H1 (cell line): Measurements from ENCODE around the gene DYRK2. TPM values are rescaled to one million over a fixed set of nuclear protein-coding genes. Genes with fewer than 3 reads are reported as not detected.

Source experiments
- CTCF ChIA-PET: fragments of 300-600 bp; sonication (Branson Sonifier 250); formaldehyde crosslinking; loops from one replicate; lab custom pipeline; 2021; ENCODE audit not compliant: partially characterized antibody; lab: Charles Lee
- POLR2A ChIA-PET: fragments of 300-600 bp; sonication (Branson Sonifier 250); formaldehyde crosslinking; loops from one replicate; lab custom pipeline; 2021; ENCODE audit warnings: inconsistent platforms; ENCODE audit not compliant: partially characterized antibody; lab: Charles Lee
- DNase-seq, 2 experiments: peaks; one replicate each; pipeline versions ENCODE4 v3.0.0 to v3.0.0-alpha.2; 2010 to 2022; ENCODE audit warnings: low spot score in 2 of 2, low read depth in 1 of 2, mixed read lengths in 1 of 2
- FAIRE-seq: peaks from 2 replicates; lab custom pipeline; 2011; peaks lifted over from hg19 to GRCh38; lab: Jason Lieb, UNC
- H2AFZ ChIP-seq: 2 replicates; pipeline ENCODE4 v1.8.1; 2012; ENCODE audit warnings: low read length, inconsistent platforms
- H2AK5ac ChIP-seq: 2 replicates; pipeline ENCODE4 v1.6.1; 2013; ENCODE audit warnings: low read depth, low read length
- H2BK120ac ChIP-seq: replicated peaks from 2 replicates; pipeline ENCODE3; 2013; ENCODE audit warnings: low read depth, low read length, inconsistent platforms
- H2BK12ac ChIP-seq: 2 replicates; pipeline ENCODE4 v1.6.1; 2013; ENCODE audit warnings: low read depth, low read length
- H2BK15ac ChIP-seq: 2 replicates; pipeline ENCODE4 v1.6.1; 2013; ENCODE audit warnings: low read length
- H2BK20ac ChIP-seq: 2 replicates; pipeline ENCODE4 v1.6.1; 2013; ENCODE audit warnings: low read length
- H2BK5ac ChIP-seq: 2 replicates; pipeline ENCODE4 v1.6.1; 2013; ENCODE audit warnings: low read depth, low read length
- H3K14ac ChIP-seq: 2 replicates; pipeline ENCODE4 v1.6.1; 2013; ENCODE audit warnings: inconsistent platforms; ENCODE audit not compliant: insufficient read length
- H3K18ac ChIP-seq: 2 replicates; pipeline ENCODE4 v1.6.1; 2013; ENCODE audit warnings: low read length; ENCODE audit errors: extremely low read depth
- H3K23ac ChIP-seq: 2 replicates; pipeline ENCODE4 v1.6.1; 2013; ENCODE audit warnings: inconsistent platforms; ENCODE audit not compliant: insufficient read length
- H3K23me2 ChIP-seq: 2 replicates; pipeline ENCODE4 v1.6.1; 2013; ENCODE audit warnings: low read depth, low read length
- H3K27ac ChIP-seq: 2 replicates; pipeline ENCODE4 v1.6.1; 2011; ENCODE audit warnings: low read depth, low read length, inconsistent platforms
- H3K27me3 ChIP-seq, 4 experiments: replicated peaks in 1 of 4; 1 replicate in 1 of 4; 2 replicates in 3 of 4; pipeline versions ENCODE4 v1.6.1 to v1.8.1; 2011 to 2013; ENCODE audit warnings: low read length in 3 of 4, mild to moderate bottlenecking in 3 of 4, inconsistent platforms in 2 of 4, mixed read lengths in 2 of 4, moderate library complexity in 1 of 4; ENCODE audit not compliant: control insufficient read depth in 3 of 4, insufficient read depth in 3 of 4; ENCODE audit errors: extremely low read depth in 1 of 4
- H3K36me3 ChIP-seq, 4 experiments: 2 replicates each; pipeline versions ENCODE4 v1.6.1 to v1.8.1; 2011 to 2013; ENCODE audit warnings: mild to moderate bottlenecking in 4 of 4, low read length in 3 of 4, moderate library complexity in 2 of 4, control low read depth in 1 of 4, inconsistent platforms in 1 of 4; ENCODE audit not compliant: insufficient read depth in 4 of 4, control insufficient read depth in 2 of 4
- H3K4ac ChIP-seq: replicated peaks from 2 replicates; pipeline ENCODE3; 2013; ENCODE audit warnings: low read length, low read depth, mixed read lengths, inconsistent platforms; ENCODE audit not compliant: insufficient read length
- H3K4me1 ChIP-seq, 4 experiments: replicated peaks in 1 of 4; 1 replicate in 1 of 4; 2 replicates in 3 of 4; pipeline versions ENCODE4 v1.6.1 to v1.8.1; 2011 to 2013; ENCODE audit warnings: low read length in 3 of 4, inconsistent platforms in 2 of 4, mixed read lengths in 1 of 4; ENCODE audit not compliant: insufficient read depth in 4 of 4, control insufficient read depth in 3 of 4
- H3K4me2 ChIP-seq, 2 experiments: 2 replicates each; pipeline versions ENCODE4 v1.6.1 to v1.8.1; 2011 to 2013; ENCODE audit warnings: low read depth in 2 of 2, low read length in 2 of 2, control low read depth in 1 of 2, inconsistent platforms in 1 of 2, mild to moderate bottlenecking in 1 of 2; ENCODE audit not compliant: insufficient read depth in 1 of 2
- H3K4me3 ChIP-seq, 4 experiments: fragments of 200-600, 300-600 bp in 1 of 4; sonication (generic), shearing (Covaris generic), sonication (Bioruptor Twin) in 1 of 4; 2 replicates each; pipeline versions ENCODE4 v1.5.1 to v1.8.1; 2011 to 2016; ENCODE audit warnings: low read length in 4 of 4, low read depth in 3 of 4, control low read depth in 2 of 4, inconsistent platforms in 2 of 4, mild to moderate bottlenecking in 2 of 4, mixed read lengths in 1 of 4, moderate library complexity in 1 of 4; ENCODE audit not compliant: insufficient read depth in 2 of 4; ENCODE audit errors: extremely low read depth in 1 of 4
- H3K56ac ChIP-seq: replicated peaks from 2 replicates; pipeline ENCODE3; 2013; ENCODE audit warnings: low read depth, mild to moderate bottlenecking, mixed read lengths, low read length, inconsistent platforms; ENCODE audit not compliant: insufficient read length
- H3K79me1 ChIP-seq: 2 replicates; pipeline ENCODE4 v1.6.1; 2013; ENCODE audit warnings: low read depth, low read length, control low read depth
- H3K79me2 ChIP-seq, 2 experiments: 2 replicates each; pipeline versions ENCODE4 v1.6.1 to v1.8.1; 2012 to 2013; ENCODE audit warnings: low read length in 2 of 2, mild to moderate bottlenecking in 2 of 2, inconsistent platforms in 1 of 2; ENCODE audit not compliant: insufficient read depth in 2 of 2, control insufficient read depth in 1 of 2
- H3K9ac ChIP-seq, 4 experiments: replicated peaks in 1 of 4; 1 replicate in 1 of 4; 2 replicates in 3 of 4; pipeline versions ENCODE4 v1.6.1 to v1.8.1; 2011 to 2013; ENCODE audit warnings: low read depth in 3 of 4, low read length in 3 of 4, control low read depth in 2 of 4, mild to moderate bottlenecking in 2 of 4, moderate library complexity in 2 of 4, inconsistent platforms in 1 of 4; ENCODE audit errors: extremely low read depth in 1 of 4
- H3K9me3 ChIP-seq, 2 experiments: 2 replicates each; pipeline versions ENCODE4 v1.6.1 to v1.8.1; 2012 to 2013; ENCODE audit warnings: mild to moderate bottlenecking in 2 of 2, moderate library complexity in 2 of 2, control low read depth in 1 of 2, inconsistent platforms in 1 of 2, low read depth in 1 of 2, low read length in 1 of 2, mixed read lengths in 1 of 2; ENCODE audit not compliant: insufficient read depth in 2 of 2
- H4K20me1 ChIP-seq, 2 experiments: replicated peaks in 1 of 2; 2 replicates each; pipeline versions ENCODE3 to v1.8.1; 2011 to 2013; ENCODE audit warnings: inconsistent platforms in 2 of 2, low read length in 2 of 2, mild to moderate bottlenecking in 1 of 2; ENCODE audit not compliant: insufficient read depth in 2 of 2, control insufficient read depth in 1 of 2
- H4K5ac ChIP-seq: 2 replicates; pipeline ENCODE4 v1.6.1; 2013; ENCODE audit warnings: low read length, low read depth, mixed read lengths, inconsistent platforms; ENCODE audit not compliant: insufficient read length
- H4K8ac ChIP-seq: 2 replicates; pipeline ENCODE4 v1.8.0; 2013; ENCODE audit warnings: mild to moderate bottlenecking, moderate library complexity, low read length, inconsistent platforms; ENCODE audit not compliant: insufficient read depth; ENCODE audit errors: extremely low read depth
- H4K91ac ChIP-seq: replicated peaks from 2 replicates; pipeline ENCODE3; 2013; ENCODE audit warnings: low read length, mixed read lengths, inconsistent platforms; ENCODE audit not compliant: insufficient read length
- HDAC6 ChIP-seq: IDR thresholded peaks from one replicate; pipeline ENCODE4 v1.7.1; 2012; ENCODE audit warnings: low read depth, mild to moderate bottlenecking, inconsistent platforms, low read length, moderate library complexity
- POLR2AphosphoS5 ChIP-seq: IDR thresholded peaks from 2 replicates; pipeline ENCODE4 v1.6.1; 2011; ENCODE audit warnings: low read depth, low read length
- RXRA ChIP-seq: IDR thresholded peaks from 2 replicates; pipeline ENCODE4 v1.6.1; 2011; ENCODE audit warnings: low read depth, mild to moderate bottlenecking, low read length, moderate library complexity; ENCODE audit not compliant: insufficient read depth
- TAF1 ChIP-seq: IDR thresholded peaks from 2 replicates; pipeline ENCODE4 v1.6.1; 2011; ENCODE audit warnings: mild to moderate bottlenecking, low read depth, low read length
- WGBS, 2 experiments: shearing (Covaris generic) in 1 of 2; methylation state at CpG; one replicate each; pipeline versions ENCODE4 v1.1.6 to v1.1.7; 2013 to 2015; ENCODE audit warnings: low lambda C conversion rate in 2 of 2, mixed read lengths in 2 of 2, inconsistent platforms in 1 of 2, low coverage in 1 of 2, missing lambda C conversion rate in 1 of 2; ENCODE audit not compliant: insufficient replicate concordance in 2 of 2, insufficient coverage in 1 of 2, insufficient read length in 1 of 2; ENCODE audit errors: extremely low coverage in 1 of 2, missing lambda C conversion rate in 1 of 2; 5-methylcytosine and 5-hydroxymethylcytosine counted together
- polyA plus RNA-seq, 7 experiments: library from polyadenylated mRNA; depleted of rRNA in 3 of 7; stranded (reverse) in 5 of 7; unstranded in 2 of 7; fragments of >200 nt in 5 of 7; fragments of 200-250 nt in 2 of 7; gene quantifications; 1 replicate in 5 of 7; 2 replicates in 1 of 7; 4 replicates in 1 of 7; pipeline versions ENCODE4 v1.2.1 to v1.2.3, GENCODE V29; 2011 to 2013; ENCODE audit warnings: missing spikeins in 2 of 7, mixed read lengths in 2 of 7
- total RNA-seq: library from RNA; stranded (reverse); fragmentation: NEBNext Ultra II Directional; extraction: Animal tissue kit (Norgen Biotek cat#: 25700); gene quantifications from 2 replicates; pipeline ENCODE4 v1.2.1, GENCODE V29; 2021

DYRK2 gene
- total and polyA plus RNA-seq, 2 of the 8 experiments (the other 6 are each of a cell fraction or from before 2014, with no cell fraction given) = 11.2 to 31.6 TPM

- Histone ChIP-seq H3K9ac (no peak overlapping the region), H3K18ac (no peak overlapping the region), H3K23ac (no peak overlapping the region), H3K4me3 (no peak overlapping the region), H3K23me2 (no peaks in the 10 kb centered on the region), H3K36me3 (no peaks in the 10 kb centered on the region), H2AK5ac (no peak overlapping the region), H3K79me1 (no peaks in the 10 kb centered on the region), H3K9me3 (no peaks in the 10 kb centered on the region), H2BK20ac (no peak overlapping the region), H4K5ac (no peak overlapping the region), H3K79me2 (no peaks in the 10 kb centered on the region), H2BK120ac (no peak overlapping the region), H3K4me1 (no peaks in the 10 kb centered on the region), H4K8ac (no peak overlapping the region), H3K56ac (no peak overlapping the region), H3K27me3 (no peaks in the 10 kb centered on the region), H2BK5ac (no peak overlapping the region), H2BK12ac (no peak overlapping the region), H4K20me1 (no peaks in the 10 kb centered on the region), H4K91ac (peak overlapping the region; percentile 40), H3K4me2 (no peak overlapping the region), H3K27ac (no peak overlapping the region), H2BK15ac (no peak overlapping the region), H3K14ac (no peak overlapping the region), H2AFZ (no peak overlapping the region), H3K4ac (no peak overlapping the region)
- DNase-seq (no peak), FAIRE-seq (no peak)
- 83% methylated on average over 3 of the region's 3 CpGs; no CpG with 5 or more reads in 1 of the 2 experiments for WGBS, 2 experiments
- ChIA-PET CTCF (interaction anchor here (0.7 to 1.6 kb wide), 6 partner anchors 8 to 144 kb away, joined by 3 to 5 read pairs (median 3); no protein-coding TSS in a partner anchor), POLR2A (interaction anchor here (0.6 kb wide), 1 partner anchor 144 kb away, joined by 3 read pairs; no protein-coding TSS in a partner anchor)
- TF ChIP-seq RXRA = no peak
- no peak for TF ChIP-seq POLR2AphosphoS5
- no peak for TF ChIP-seq HDAC6
- TF ChIP-seq TAF1 = no peak
Measured at GRCh38 chr12:67623259-67623658, 25.3 kb upstream of the DYRK2 start.
